Stimulated activated CD8-positive, alpha-beta memory T cell treated with anti-CD3 and anti-CD28 coated beads, Interleukin-12 subunit alpha, Interleukin-12 subunit beta, amount 100 ng/mL, for 4 hours (primary cell): ENCODE data around the gene ANKRD60.

Source experiments
- DNase-seq: peaks from one replicate; pipeline ENCODE4 v3.0.0-alpha.2; 2020; ENCODE audit warnings: low read depth

ANKRD60 gene, protein sequence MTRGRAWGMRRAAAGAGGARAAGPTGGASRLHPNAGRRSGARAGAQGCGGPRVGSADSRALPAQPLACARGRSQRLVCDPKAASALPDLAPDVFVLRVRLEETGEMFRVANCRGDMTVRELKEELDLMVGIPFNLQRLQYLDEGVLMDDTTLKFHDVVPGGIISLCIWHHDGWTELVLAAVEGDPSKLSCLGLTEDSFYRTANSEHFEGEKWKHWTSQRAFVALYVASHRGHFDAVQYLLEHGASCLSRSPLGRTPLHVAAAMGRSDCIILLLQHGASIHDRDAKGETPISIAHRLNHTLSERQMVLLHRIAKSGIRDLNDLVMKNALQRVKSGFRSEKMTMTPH

GRCh38 chr20:58228484-58229197 lies at the start of gene ANKRD60:
Gene ANKRD60 (minus strand): TSS chr20:58228653. CDS start chr20:58228653, 0 bp downstream.
- DNase-seq = peak; percentile 37

DNA sequence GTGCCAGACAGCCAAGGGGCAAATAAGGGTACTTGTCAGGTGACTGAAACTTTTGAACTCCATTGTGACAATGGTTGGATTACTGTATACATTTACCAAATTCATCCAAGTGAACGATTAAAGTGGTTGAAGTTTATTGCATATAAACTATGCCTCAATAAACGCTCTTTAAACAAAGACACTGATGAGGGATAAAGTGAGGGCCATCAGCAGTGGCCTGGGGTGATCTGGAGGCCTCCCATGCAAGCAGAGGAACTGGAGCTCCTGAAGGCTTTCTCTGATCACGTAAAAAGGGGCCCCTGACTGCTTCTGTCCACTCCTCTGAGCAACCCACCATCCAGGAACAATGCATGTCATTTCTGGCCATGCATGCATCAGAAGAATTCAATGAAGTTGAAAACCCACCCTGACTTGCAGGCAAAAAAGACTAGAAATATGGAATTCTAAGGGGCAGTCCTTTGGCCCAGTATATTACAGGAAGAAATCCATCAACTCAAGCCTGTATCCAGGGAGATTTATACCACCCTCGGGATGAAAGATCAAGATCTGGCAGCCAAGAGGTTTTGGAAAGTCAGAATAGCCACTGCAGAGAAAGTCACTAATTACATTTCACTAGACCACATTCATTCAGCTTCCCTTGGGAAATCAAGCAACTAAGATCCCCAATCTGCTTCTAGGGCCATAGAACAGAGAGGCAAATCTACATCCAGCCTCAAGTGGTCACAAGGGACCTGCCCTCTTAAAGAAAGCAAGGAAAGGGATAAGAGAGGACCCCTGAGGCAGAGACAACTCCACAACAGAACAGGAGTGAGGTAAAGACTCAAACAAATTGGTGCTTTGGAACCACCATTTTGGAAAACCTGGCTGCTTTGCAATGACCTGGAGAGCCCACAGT lies 49.4 kb upstream of the ANKRD60 start:
- no peak for DNase-seq

- no peak for DNase-seq
These were observed 48.7 kb upstream of the ANKRD60 start for GRCh38 chr20:58277107-58277506.

GRCh38 chr20:58274384-58274783 lies 45.9 kb upstream of the ANKRD60 start:
- DNase-seq = no peak

- no peak for DNase-seq
These were observed 43.3 kb upstream of the ANKRD60 start for GRCh38 chr20:58271606-58272351.

DNA sequence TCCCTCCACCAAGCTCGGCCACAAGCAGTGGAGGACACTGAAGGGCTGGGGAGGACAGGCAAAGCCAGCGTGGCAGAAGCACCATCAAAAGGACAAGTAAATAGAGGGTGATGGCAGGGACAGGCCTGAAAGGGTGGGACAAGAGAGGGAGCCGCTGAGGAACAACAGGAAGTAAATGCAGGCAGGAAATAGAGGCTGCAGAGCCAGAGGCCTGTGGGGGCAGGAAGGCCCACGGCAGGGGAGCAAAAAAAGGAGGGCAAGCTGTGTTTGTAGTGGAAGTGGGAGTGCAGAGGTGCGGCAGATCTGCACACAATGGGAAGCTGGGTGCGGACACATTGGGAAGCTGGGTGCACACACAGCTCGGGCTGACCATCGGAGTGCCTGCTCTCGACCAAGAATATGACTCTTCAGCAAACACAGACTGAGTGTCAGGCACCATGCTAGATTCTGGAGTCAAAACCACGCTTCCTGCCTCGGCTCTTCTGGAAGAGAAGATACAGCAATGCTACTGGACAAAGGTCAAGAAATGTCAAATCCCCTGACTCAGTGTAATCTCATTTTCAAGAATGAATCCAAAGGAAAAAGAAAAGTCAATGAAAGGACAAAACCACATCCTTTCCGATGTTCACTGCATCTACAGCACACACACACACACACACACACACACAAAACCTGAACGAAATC lies 40.6 kb upstream of the ANKRD60 start:
- no peak for DNase-seq

GRCh38 chr20:58268421-58268821 lies 40.0 kb upstream of the ANKRD60 start:
- no peak for DNase-seq

DNA sequence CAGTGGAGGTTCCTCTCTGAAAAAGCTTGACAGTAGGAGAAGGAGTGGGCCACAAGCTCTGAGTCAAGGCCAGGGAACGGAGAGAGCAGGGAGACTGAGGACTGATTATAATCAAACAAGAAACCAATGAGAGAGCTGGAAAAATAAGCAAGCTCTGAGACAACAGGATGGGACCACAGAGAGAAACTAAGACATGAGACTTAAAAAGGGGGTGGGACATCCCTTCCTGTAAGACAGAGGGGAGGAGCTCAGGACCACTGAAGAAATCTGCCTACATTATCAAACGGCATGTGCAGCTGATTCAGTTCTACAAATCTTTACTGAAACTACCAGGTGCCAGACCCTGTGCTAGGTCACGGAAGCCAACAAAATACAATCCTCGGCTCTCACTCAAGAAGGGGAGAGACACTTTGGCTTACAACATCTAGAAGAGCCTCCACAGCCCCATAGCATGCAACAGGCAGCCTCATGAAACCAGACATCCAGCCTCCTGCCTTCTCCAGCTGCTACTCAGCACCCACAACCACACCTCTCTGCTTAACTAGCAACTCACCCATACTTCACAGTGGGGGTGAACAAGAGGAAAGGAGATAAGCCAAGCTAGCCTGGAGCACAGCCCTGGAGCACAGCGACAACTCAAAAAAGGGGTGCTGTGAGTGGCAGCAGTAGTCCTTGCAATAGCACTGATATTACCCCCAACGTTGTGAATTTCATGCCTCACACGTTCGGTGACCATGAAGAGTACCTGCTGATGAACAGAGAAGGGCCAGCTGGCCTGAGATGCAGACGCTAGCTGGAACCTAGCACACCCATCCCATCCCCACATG lies 39.1 kb upstream of the ANKRD60 start:
- no peak for DNase-seq

- DNase-seq = no peak
These were observed 35.8 kb upstream of the ANKRD60 start for GRCh38 chr20:58264271-58264670.

DNA sequence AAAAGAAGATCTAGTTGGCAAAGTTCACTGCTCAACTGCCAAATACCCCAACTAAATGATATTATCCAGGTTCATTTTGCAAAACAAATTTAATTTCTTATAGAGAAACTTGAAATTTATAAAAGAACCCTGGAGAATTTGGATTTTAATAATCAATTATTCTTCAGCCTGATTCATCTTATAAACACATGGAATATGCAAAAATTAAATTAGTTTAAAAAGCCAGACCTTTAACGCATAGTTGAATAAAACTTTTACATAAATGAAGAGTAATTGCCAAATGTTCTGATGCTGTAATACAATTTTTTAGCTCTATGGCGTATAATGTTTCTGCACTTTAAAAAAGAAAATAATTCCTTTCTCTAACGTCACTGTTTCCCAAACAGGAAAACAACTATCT lies 33.2 kb upstream of the ANKRD60 start:
- no peak for DNase-seq

- DNase-seq = no peak
These were observed 31.6 kb upstream of the ANKRD60 start for GRCh38 chr20:58260006-58260405.

GRCh38 chr20:58256842-58257241 lies 28.4 kb upstream of the ANKRD60 start:
- DNase-seq = no peak

GRCh38 chr20:58256307-58256706 lies 27.9 kb upstream of the ANKRD60 start:
- no peak for DNase-seq

DNA sequence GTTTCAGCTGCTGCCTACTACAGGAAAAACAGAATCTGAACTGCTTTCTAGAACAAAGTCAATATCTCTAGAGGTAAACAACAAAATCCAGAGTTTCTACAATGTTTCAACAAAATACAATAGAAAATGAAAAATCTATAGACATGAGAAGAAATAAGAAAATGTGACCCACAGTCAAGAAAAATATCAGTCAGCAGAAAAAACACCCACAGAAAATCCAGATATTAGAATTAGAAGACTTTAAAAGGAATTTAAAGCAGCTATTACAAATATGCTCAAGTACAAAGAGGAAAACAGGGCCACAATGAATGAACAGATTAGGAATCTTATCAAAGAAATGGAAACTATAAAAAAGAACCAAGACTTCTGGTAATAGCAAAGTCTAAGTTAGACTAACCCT lies 26.4 kb upstream of the ANKRD60 start:
- DNase-seq = no peak

- DNase-seq = no peak
These were observed 23.6 kb upstream of the ANKRD60 start for GRCh38 chr20:58251979-58252591.

DNA sequence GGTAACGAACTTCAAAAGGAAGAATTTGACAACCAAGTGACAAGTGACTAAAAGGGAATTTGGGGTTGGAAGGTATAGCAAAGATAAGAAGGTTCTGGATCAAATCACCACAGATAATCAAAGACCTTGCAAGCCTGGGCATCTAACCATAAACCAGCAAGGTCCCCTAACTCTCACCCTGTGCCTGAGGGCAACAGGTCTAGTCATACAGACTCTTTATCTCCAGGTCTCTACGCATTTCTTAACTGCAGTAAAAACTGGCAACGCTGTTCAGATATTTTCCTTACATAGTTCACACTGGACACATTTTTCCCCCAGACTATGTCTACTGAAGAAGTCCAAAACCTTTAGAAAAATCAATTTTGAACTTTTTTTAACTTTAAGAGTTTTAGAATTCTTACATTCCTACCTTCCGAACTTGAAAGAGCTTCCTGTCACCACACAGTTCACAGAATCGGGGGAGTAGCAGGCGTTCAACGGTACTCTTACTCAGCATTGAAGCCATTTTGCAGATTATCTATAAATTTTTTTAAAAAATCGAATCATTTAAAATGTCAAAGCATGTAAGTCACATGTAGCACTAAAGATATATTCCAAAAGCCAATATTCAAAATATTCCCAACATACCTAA lies 23.0 kb upstream of the ANKRD60 start:
- DNase-seq = no peak

- DNase-seq = no peak
These were observed 17.9 kb upstream of the ANKRD60 start for GRCh38 chr20:58246346-58246745.

DNA sequence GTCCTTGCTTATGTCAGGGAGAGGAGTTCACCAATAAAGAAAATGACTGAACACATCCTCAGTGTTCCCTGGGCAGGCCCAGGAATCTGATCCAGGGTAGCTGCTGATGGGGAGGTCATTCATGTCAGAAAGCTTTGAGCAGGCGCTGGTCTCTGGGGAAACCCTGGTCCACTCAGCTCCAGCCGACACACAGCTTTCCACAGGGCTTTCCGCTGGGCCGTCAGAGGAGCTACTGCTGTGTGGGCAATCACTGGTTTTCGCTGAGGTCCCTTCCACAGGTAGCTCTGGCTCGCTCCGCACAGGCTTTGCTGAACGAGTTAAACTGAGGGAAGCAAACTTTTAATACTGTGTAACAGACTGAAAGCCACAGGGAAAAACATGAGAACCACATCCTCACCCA lies 17.5 kb upstream of the ANKRD60 start:
- DNase-seq = no peak

GRCh38 chr20:58245181-58245891 lies 16.9 kb upstream of the ANKRD60 start:
- no peak for DNase-seq
